Renal cortex interstitium (tissue), 15 donors: Measurements from ENCODE around the gene ACADM. TPM values are rescaled to one million over a fixed set of nuclear protein-coding genes. Genes with fewer than 3 reads are reported as not detected.
"Not testable (repeated sequence)": the region's sequence is repeated elsewhere in the genome, so short reads cannot be mapped to it uniquely, and the experiment has no call there.

Source experiments
- DNase-seq, 11 donors: peaks; one replicate each; pipeline ENCODE4 v3.0.0-alpha.2; 2013; ENCODE audit warnings: low read depth in 9 of 11, low spot score in 4 of 11; ENCODE audit errors: extremely low read depth in 1 of 11
- long read RNA-seq, 16 experiments: transcript quantifications; one replicate each; lab custom pipeline, GENCODE V29; 2026
- polyA plus RNA-seq, 3 donors: library from polyadenylated mRNA; unstranded; fragments of 120-200 nt; gene quantifications; one replicate each; pipeline ENCODE4 v1.2.1, GENCODE V29; 2013; ENCODE audit not compliant: insufficient read length in 3 of 3

ACADM gene
- 100 to 1,000 TPM in 2 of 3 donors, 10 to 100 TPM in 1; 97.9 to 137 (median 129) TPM for polyA plus RNA-seq
- long read RNA-seq, donor 1, transcript ACADM-202 (12 exons, 2,619 nt) = major isoform, 11 of 44 reads
- long read RNA-seq, donor 1, partial matches to known transcripts = 30 of 44 reads
- long read RNA-seq, donor 1, other reads (novel, unspliced or antisense) = 0 of 44 reads
- long read RNA-seq, donor 2, transcript ACADM-202 (12 exons, 2,619 nt) = major isoform, 11 of 55 reads
- long read RNA-seq, donor 2, partial matches to known transcripts = 43 of 55 reads
- long read RNA-seq, donor 2, other reads (novel, unspliced or antisense) = 0 of 55 reads
- long read RNA-seq, donor 3, transcript ACADM-202 (12 exons, 2,619 nt) = major isoform, 24 of 147 reads
- long read RNA-seq, donor 3, transcript ACADM-218 (11 exons, 2,535 nt) = minor isoform, 6 of 147 reads
- long read RNA-seq, donor 3, partial matches to known transcripts = 117 of 147 reads
- long read RNA-seq, donor 3, other reads (novel, unspliced or antisense) = 0 of 147 reads
- long read RNA-seq, donor 4, transcript ACADM-202 (12 exons, 2,619 nt) = major isoform, 18 of 112 reads
- long read RNA-seq, donor 4, partial matches to known transcripts = 90 of 112 reads
- long read RNA-seq, donor 4, other reads (novel, unspliced or antisense) = 0 of 112 reads
- long read RNA-seq, donor 5 = 0 reads
- long read RNA-seq, donor 6, transcript ACADM-202 (12 exons, 2,619 nt) = major isoform, 13 of 72 reads
- long read RNA-seq, donor 6, partial matches to known transcripts = 56 of 72 reads
- long read RNA-seq, donor 6, other reads (novel, unspliced or antisense) = 0 of 72 reads
- long read RNA-seq, donor 7, transcript ACADM-202 (12 exons, 2,619 nt) = major isoform, 12 of 113 reads
- long read RNA-seq, donor 7, partial matches to known transcripts = 98 of 113 reads
- long read RNA-seq, donor 7, other reads (novel, unspliced or antisense) = 0 of 113 reads
- long read RNA-seq, donor 8, transcript ACADM-202 (12 exons, 2,619 nt) = major isoform, 31 of 169 reads
- long read RNA-seq, donor 8, partial matches to known transcripts = 133 of 169 reads
- long read RNA-seq, donor 8, other reads (novel, unspliced or antisense) = 0 of 169 reads
- long read RNA-seq, donor 9, transcript ACADM-202 (12 exons, 2,619 nt) = major isoform, 14 of 81 reads
- long read RNA-seq, donor 9, partial matches to known transcripts = 64 of 81 reads
- long read RNA-seq, donor 9, other reads (novel, unspliced or antisense) = 0 of 81 reads
- long read RNA-seq, donor 10, transcript ACADM-202 (12 exons, 2,619 nt) = major isoform, 15 of 161 reads
- long read RNA-seq, donor 10, partial matches to known transcripts = 141 of 161 reads
- long read RNA-seq, donor 10, other reads (novel, unspliced or antisense) = 0 of 161 reads
- long read RNA-seq, donor 11, transcript ACADM-202 (12 exons, 2,619 nt) = major isoform, 16 of 91 reads
- long read RNA-seq, donor 11, partial matches to known transcripts = 73 of 91 reads
- long read RNA-seq, donor 11, other reads (novel, unspliced or antisense) = 0 of 91 reads
- long read RNA-seq, donor 12, partial matches to known transcripts = 28 of 33 reads
- long read RNA-seq, donor 12, other reads (novel, unspliced or antisense) = 0 of 33 reads
- long read RNA-seq, donor 13, transcript ACADM-202 (12 exons, 2,619 nt) = major isoform, 29 of 229 reads
- long read RNA-seq, donor 13, partial matches to known transcripts = 193 of 229 reads
- long read RNA-seq, donor 13, other reads (novel, unspliced or antisense) = 0 of 229 reads
- long read RNA-seq, donor 14, transcript ACADM-202 (12 exons, 2,619 nt) = major isoform, 18 of 95 reads
- long read RNA-seq, donor 14, partial matches to known transcripts = 75 of 95 reads
- long read RNA-seq, donor 14, other reads (novel, unspliced or antisense) = 0 of 95 reads
- long read RNA-seq, donor 15, transcript ACADM-202 (12 exons, 2,619 nt) = major isoform, 9 of 39 reads
- long read RNA-seq, donor 15, partial matches to known transcripts = 30 of 39 reads
- long read RNA-seq, donor 15, other reads (novel, unspliced or antisense) = 0 of 39 reads
- long read RNA-seq, donor 16, transcript ACADM-202 (12 exons, 2,619 nt) = major isoform, 43 of 234 reads
- long read RNA-seq, donor 16, transcript ACADM-218 (11 exons, 2,535 nt) = minor isoform, 10 of 234 reads
- long read RNA-seq, donor 16, partial matches to known transcripts = 176 of 234 reads
- long read RNA-seq, donor 16, other reads (novel, unspliced or antisense) = 0 of 234 reads

DNA sequence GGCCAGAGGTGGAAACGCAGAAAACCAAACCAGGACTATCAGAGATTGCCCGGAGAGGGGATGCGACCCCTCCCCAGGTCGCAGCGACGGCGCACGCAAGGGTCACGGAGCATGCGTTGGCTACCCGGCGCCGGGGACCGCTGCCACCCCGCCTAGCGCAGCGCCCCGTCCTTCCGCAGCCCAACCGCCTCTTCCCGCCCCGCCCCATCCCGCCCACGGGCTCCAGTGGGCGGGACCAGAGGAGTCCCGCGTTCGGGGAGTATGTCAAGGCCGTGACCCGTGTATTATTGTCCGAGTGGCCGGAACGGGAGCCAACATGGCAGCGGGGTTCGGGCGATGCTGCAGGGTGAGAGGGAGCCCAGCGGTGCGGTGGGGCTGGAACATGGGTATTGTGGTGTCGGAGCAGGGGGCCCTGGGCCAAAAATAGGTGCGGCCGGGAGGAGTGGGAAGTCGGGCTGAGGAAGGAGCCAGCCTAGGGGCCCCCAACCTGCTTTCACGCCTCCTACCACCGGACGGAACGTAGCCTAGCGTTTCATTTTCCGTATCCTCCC, at the start of gene ACADM:
Gene ACADM, plus strand, starts transcription at position 238 of the 551 bp plus-strand sequence. Its CDS starts 79 bp downstream, at position 317.
- peak; percentile 55 to 84 (median 72) for DNase-seq

DNA sequence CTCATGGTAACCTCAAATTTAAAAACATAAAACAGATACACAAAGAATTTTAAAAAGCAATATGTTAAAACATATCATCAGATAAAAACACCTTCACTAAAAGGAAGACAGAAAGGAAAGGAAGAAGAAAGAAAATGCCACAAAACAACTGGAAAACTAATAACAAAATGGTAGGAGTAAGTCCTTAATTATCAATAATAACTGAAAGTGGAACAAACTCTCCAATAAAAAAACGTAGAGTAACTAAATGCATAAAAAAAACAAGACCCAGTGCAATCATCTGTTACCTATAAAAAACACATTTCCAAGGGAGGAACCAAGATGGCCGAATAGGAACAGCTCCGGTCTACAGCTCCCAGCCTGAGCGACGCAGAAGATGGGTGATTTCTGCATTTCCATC, 47.1 kb upstream of the ACADM start:
- DNase-seq = no peak

DNA sequence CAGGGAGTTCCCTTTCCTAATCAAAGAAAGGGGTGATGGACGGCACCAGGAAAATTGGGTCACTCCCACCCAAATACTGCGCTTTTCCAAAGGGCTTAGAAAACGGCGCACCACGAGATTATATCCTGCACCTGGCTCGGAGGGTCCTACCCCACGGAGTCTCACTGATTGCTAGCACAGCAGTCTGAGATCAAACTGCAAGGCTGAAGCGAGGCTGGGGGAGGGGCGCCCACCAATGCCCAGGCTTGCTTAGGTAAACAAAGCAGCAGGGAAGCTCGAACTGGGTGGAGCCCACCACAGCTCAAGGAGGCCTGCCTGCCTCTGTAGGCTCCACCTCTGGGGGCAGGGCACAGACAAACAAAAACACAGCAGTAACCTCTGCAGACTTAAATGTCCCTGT, 46.5 kb upstream of the ACADM start:
- not testable (repeated sequence) for DNase-seq

DNA sequence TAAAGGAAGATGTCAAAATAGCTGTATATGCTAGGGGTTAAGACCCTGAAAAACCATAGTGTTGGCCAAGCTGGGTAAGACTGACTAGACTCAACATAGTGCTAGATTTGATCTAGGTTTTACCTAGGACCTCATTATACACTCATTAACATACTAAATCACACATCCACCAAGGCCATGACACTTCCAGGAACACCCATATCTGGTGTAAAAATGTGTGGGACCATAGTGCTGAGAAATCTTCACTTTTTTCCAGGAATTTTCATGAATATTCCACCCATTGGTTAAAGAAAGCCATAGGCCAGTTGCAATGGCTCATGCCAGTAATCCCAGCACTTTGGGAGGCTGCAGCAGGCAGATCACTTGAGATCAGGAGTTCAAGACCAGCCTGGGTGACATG, 34.0 kb upstream of the ACADM start:
- no peak for DNase-seq

DNA sequence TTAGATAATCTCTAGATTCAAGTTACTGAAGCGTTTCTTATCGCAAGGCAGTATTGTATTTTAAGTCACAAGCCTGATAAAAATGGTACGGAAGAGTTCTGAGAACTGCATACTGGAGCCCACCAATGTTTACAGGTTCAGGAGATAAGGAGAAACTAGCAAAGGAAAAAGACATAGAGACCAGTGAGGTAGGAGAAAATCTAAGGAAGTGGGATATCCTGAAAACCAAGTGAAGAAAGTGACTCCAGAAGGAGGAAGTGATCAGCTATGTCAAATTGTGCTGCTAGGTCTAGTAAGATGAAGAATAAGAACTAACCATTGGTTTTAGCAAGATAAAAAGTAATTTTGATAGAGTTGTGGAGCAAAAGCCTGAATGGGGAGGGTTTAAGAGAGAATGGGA, 31.0 kb upstream of the ACADM start:
- no peak for DNase-seq

DNA sequence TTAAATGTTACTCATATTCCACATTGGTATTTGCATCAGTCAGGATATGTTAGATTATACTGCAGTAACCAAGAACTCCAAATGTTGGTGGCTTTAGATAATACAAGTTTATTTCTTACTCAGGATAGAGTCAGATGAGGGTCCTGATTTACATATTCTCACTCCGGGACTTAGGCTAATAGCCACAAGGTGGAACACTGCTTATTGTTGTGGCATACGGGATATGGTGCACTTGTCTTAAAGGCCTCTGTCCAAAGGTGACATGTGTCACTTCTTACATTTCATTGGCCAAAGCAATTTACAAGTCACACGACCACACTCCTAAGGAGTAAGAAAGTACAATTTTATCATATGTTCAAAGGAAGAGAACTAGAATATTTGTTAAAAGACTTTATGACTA, 28.5 kb upstream of the ACADM start:
- no peak for DNase-seq

DNA sequence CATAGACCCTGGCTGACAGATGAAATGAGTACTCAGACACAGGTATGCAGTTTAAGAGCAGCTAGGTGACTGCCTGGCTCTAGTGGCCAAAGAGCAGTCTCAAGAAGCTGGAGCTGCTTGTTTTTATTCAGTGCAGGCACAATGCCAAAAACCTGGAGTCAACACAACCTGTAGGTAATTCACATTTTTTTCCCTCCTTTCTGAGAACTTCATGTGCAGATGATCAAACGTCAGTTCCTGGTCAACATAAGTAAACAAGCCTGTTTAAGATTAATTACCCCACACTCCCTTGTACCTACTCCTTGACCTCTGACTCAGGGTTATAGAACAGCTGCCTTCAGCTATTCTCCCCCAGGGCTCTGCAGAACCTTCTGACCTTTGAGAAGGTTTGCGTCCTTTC, 17.3 kb upstream of the ACADM start:
- DNase-seq = no peak

DNA sequence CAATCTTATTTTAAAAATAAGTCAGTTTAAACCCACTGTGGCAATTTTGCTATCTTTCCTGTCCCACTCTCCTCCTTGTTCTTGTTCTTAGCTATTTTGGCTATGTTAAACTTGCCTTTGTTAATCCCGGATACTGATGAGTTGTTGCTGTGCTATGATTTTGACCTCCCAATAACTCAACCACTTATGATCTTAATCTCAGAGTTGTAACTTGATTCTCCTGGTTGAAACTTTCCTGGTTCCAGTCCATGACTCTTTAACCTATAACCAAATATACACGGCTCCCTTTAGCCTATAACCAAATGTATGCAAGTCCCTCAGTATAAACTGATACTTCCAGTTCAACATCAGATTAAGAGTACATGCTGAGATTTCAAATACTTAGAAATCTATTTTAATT, 15.6 kb upstream of the ACADM start:
- DNase-seq = no peak

DNA sequence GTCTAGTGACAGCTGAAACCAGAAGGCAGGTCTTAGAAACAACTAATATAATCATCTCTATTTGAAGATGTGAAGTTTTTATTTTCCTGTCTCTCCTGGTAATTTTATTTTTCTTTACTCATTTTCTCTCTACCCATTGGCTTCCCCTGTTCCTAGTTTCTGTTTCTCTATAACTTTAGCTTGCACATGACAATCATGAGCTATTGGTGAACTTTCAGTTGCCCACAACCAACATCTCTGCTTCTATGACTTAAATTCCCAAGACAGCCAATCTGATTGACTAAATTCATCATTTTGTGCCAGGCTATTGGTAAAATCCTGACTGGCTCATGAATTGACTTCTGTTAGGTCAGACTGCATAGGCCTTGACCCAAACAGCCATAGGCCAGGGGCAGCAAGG, 13.7 kb upstream of the ACADM start:
- DNase-seq = no peak

DNA sequence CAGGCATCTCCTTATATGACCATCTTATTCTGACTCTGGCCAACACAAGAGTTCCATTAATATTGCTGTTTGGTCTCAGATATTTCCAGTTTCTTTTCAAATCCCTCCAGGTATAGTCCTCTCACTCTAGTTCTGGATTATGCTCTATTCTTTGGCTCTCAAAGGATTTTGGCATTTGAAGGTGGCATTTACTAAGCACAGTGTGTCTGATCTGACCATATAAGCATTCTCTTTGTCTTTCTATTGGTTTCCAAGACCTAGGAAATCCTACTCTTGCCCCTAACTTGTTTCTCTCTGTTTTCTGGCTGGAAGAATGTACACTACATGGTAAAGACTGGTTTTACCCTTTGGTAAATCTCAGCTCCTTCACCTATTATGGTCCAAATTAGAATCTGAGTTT, 12.7 kb upstream of the ACADM start:
- no peak for DNase-seq

DNA sequence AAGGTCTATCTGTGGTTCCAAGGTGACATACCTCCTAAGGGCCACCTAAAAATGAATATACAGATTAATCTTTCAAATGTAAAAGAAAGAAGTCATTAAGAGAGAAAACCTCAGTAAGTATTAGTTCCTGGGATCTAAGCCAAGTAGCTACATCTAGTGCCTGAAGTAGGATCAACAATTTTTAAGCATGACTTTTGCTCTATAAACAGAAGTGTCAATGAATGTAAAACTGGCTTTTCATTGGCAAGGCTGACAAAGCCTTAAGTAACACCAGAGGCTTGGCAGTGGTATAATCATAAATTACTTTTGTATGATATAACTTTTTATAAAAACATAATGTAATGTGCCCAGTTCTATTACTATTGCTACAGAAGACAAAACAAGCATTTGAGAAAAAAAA, 12.2 kb upstream of the ACADM start:
- no peak for DNase-seq

DNA sequence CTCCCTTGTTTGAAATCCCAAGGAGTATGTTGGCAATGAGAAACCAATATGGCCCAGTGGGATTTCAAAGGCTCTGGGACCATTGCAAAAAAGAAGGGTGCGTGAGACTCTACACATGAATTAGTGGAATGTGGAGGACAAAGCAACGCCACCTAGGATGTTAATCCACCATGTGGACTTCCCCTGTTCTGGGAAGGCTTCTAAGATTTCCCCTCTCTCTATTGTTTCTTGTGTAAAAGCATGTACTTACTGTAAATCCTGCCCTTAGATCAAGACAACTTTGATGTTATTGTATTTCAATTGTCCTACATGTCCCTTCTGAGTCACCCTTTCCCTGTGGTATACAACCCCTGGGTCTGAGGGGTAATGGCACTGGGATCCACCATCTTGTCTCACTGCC, 4.7 kb upstream of the ACADM start:
- DNase-seq = no peak

DNA sequence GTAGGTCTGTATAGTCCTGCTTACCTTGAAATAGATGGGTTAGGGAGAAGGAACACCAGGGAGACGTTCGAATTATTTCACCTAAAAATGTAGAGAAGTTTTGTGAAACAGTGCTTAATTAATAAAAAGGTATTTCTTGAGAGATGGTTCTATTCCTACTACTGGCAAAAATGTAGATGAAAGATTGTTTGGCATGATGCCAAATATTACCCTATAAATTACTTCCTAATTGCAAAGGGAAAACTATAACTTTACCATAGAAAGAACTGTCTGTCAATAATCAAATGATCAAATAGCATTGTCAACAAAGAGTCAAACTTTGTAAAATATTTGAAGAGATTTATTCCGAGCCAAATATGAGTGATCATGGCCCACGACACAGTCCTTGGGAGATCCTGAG, 4.2 kb upstream of the ACADM start:
- DNase-seq = no peak

DNA sequence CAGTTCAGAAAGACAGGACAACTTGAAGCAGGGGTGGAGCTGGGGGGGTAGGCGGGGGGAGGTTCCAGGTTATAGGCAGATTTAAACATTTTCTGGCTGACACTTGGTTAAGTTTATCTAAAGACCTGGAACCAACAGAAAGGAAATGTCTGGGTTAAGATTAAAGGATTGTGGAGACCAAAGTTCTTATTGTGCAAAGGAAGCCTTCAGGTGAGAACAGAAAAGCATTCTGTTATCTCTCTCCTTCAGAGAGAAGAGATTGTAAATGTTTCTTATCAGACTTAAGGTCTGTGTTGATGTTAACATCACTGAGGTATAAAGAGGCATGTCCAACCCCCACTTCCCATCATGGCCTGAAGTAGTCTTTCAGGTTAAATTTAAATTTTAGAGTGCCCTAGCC, 3.7 kb upstream of the ACADM start:
- DNase-seq = no peak

DNA sequence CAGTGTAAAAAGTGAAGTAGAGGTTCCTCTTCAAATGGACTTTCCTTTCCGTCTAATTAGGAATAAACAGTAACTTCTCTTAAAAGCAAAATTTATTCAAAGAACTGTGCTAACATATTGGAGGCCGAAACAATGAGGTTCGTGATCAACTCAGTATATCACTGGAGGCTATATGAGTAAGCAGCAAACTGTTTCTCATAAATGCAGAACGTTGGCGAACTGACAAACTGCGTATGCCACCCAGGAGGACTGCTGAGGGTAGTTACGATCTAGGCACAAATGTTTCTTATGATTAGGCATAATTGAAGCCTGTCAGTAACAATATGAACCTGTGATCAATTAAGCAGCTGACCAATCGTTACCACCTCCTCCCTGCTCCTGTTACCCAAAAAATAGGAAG, 2.3 kb upstream of the ACADM start:
- DNase-seq = not testable (repeated sequence)

DNA sequence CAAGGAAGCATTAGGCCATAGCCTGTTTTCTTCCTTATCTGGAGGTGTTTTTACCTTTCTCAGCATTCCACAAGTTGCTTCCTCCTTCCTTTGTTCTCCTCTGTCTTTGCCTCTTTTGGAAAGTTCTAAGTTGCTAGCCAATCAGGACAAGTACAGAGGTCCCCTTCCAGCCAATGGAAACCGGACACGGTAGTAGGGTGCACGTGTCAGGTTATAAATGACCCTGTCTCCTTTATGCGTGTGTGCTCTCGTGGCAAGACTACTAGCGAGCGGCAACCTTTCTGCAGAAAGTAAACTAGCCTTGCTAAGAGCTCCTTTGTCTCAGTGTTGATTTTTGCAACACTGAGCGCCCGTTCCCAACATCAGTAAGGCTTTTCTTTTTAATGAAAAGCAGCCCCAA, 1.5 kb upstream of the ACADM start:
- DNase-seq = no peak

DNA sequence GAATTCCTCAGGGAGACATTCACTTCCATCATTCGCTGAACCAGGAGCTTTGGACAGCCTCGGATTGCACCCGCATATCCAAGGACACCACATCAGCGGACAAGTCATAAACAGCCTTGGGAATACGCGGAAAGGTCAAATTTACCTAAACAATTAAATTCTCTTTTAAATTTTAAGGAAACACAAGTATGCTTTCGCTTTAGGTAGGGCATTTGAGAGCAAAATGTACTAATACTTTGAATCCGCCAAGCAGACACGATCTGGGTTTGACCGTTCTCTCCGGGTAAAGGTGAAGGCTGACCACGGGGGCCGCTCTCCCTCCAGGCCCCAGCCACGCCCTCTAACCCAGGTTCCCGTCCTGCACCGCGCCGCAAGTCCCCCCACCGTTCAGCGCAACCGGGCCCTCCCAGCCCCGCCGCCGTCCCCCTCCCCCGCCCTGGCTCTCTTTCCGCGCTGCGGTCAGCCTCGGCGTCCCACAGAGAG, 479 bp upstream of the ACADM start:
- DNase-seq = peak; percentile 31 to 78 (median 67)
